CD4-positive, alpha-beta T cell treated with Interleukin-17A for 1 hour (primary cell): ENCODE measurements around the gene ATP5F1A.
"Not testable (repeated sequence)": the region's sequence is repeated elsewhere in the genome, so short reads cannot be mapped to it uniquely, and the experiment has no call there.

ENCODE experiments used
- DNase-seq: peaks from one replicate; pipeline ENCODE4 v3.0.0-alpha.2; 2020

The ATP5F1A gene

GRCh38 chr18:46072959-46073358 lies 25.1 kb downstream of the ATP5F1A start:
- no peak for DNase-seq

DNA sequence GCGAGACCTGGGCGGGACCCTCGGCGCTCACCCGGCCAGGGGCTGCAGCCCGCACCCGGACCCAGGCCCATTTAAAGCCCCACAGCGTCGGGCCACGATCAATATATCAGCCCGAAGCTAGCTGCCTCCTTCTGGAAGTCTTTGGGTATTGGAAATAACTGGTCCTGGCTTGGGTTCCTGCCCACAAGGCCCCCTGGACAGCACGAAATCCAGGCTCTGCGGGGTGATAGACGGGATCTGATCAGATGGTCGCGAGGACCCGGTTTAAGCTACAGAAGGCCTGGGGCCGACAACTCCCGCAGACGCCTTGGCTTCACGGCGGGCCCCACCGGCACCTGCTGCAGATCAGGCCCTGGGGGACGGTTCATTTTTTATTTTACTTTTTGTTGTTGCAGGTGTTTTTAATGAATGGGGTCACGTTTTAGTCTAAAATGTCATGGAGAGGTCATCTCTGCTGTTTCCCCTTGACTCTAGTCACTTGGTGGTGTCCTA lies 25.7 kb downstream of the ATP5F1A start:
- DNase-seq: no peak

GRCh38 chr18:46071653-46072375 lies 26.3 kb downstream of the ATP5F1A start, which contains the start of gene PSTPIP2:
Gene PSTPIP2, minus strand, starts transcription at chr18:46072260. Its CDS starts 72 bp downstream, at chr18:46072188.
- DNase-seq: peak; percentile 69

- DNase-seq: no peak
Measured at GRCh38 chr18:46070815-46071652, 27.1 kb downstream of the ATP5F1A start.

GRCh38 chr18:46070232-46070631 lies 27.9 kb downstream of the ATP5F1A start:
- DNase-seq: no peak

- DNase-seq: no peak
Measured at GRCh38 chr18:46069524-46069923, 28.6 kb downstream of the ATP5F1A start.

- DNase-seq: no peak
Measured at GRCh38 chr18:46068763-46069162, 29.3 kb downstream of the ATP5F1A start.

- no peak for DNase-seq
Measured at GRCh38 chr18:46067438-46068007, 30.6 kb downstream of the ATP5F1A start.

GRCh38 chr18:46062781-46063180 lies 35.3 kb downstream of the ATP5F1A start:
- DNase-seq: no peak

- DNase-seq: no peak
Measured at GRCh38 chr18:46061796-46062195, 36.3 kb downstream of the ATP5F1A start.

DNA sequence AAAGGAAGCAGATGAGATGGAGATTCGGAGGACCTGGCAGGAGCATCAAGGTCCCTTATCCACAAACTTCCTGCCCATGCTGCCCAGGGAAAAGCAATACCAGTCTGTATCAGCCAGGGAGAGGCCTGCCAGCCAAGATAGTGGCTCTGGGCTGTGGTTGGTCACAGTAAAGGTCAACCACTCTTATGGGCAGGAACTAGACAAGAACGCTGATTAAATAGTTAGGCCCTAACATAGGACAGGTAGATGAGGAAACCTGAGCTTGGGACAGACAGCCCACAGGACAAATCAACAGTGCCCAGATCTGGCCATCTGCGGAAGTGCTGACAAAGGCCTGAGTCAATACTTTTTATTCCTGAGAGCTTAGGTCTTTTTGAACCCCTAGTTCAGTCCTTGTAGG lies 36.7 kb downstream of the ATP5F1A start:
- DNase-seq: no peak

DNA sequence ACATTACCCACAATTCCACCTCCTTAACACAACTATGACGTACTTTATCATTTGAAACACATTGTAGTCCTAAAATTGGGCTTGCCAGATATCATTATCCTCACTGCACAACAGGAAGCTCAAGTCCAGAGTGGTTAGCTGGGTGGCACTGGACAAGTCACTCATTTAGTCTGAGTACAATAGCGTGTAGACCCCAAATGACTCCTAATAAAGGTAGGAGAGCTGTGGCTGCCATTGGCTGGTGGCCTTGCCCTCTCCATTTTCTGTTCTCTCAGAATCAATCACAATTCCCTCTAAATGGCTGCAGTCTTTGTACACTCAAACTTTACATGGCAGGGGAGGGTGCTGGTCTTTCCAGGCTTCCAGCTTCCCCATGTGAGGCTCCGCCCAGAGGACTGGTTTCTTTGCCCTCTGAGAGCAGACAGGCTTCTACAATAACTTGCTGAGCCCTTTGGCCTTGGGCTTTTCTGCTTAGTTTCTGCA lies 37.7 kb downstream of the ATP5F1A start:
- no peak for DNase-seq

- no peak for DNase-seq
Measured at GRCh38 chr18:46055838-46056230, 42.3 kb downstream of the ATP5F1A start.

GRCh38 chr18:46054956-46055837 lies 42.9 kb downstream of the ATP5F1A start:
- DNase-seq: peak; percentile 48

DNA sequence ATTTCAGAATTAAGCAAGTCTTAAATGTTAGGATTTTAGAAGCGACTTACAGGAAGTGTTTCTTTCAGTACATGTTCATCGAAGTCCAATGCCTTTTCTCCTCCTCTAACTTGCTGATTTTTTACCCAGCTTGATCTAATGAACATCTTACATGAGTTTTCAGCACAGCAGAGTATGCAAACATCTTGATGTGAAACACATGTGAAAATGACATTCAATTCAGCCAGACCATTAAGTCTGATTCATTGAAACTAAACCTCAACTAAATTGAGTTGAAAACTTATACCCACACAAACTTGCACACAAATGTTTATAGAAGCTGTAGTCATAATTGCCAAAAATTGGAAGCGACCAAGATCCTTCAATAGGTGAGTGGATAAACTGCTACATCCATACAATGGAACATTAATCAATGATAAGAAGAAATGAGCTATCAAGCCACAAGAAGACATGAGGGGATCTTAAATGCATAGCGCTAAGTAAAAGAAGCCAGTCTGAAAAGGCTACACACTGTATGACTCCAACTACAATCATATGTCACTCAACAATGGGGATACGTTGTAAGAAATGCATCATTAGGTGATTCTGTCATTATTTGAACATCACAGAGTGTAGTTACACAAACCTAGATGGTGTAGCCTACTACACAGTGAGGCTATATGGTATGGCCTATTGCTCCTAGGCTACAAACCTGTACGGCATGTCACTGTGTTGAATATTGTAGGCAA lies 44.6 kb downstream of the ATP5F1A start:
- no peak for DNase-seq

GRCh38 chr18:46051731-46052461 lies 46.2 kb downstream of the ATP5F1A start:
- no peak for DNase-seq

DNA sequence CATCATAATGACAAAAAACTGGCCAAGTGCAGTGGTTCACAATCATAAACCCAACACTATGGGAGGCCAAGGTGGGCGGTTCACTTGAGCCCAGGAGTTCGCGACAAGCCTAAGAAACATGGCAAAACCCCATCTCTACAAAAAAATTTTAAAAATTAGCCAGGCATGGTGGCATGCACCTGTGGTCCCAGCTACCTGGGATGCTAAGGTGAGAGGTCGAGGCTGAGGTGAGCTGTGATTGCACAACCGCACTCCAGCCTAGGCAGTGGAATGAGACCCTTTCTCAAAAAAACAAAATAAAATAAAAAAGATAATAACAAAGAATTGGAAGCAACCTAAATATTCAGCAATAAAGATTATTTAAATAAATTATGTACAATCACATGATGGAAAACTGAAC lies 47.8 kb downstream of the ATP5F1A start:
- no peak for DNase-seq

DNA sequence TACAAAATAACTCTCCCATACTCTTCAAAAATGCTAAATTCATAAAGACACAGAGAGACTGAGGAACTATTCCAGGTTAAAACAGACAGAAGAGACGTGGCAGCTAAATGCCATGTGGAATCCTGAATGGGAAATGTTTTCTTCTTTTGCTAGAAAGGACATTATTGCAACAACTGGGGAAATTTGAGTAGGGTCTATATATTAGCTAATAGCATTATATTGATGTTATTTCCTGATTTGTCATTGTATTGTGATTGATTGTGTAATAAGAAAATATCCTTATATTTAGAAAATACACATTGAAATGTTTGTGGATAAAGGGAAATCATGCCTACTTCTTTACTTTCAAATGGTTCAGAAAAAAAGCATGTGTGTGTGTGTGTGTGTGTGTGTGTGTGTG lies 49.5 kb downstream of the ATP5F1A start:
- DNase-seq: no peak

DNA sequence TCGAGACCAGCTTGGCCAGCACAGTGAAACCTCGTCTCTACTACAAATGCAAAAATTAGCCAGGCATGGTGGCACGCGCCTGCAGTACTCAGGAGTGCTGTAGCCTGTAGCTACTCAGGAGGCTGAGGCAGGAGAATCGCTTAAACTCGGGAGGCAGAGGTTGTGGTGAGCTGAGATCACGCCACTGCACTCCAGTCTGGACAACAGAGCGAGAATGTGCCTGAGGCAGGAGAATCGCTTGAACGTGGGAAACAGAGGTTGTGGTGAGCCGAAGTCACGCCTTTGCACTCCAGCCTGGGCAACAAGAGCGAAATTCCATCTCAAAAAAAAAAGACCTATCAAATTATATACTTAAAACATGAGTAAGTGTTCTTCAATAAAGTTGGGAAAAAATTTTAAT lies 50.7 kb downstream of the ATP5F1A start:
- not testable (repeated sequence) for DNase-seq

DNA sequence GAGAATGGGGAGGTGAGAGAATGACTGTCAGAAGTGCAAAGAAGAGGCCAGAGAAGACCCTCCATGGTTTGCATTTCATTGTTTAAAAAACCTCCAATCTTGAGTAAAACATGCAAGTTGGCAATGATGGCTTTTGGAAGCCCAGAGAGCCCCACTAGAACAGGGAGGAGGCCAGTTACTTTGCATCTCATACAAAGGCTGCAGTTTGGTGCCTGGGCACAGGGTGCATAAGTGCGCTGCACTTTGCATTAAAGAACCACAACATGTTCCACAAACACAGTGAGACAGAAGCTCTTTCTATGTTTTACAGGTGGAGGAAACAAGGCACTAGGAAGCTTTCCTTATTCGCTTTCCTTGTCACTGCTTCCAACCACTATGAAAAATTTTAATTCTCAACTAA lies 51.4 kb downstream of the ATP5F1A start:
- DNase-seq: no peak

GRCh38 chr18:46046126-46046525 lies 52.0 kb downstream of the ATP5F1A start:
- DNase-seq: no peak
